ENCODE data around the gene GPR108.
"Not testable (repeated sequence)": the region's sequence is repeated elsewhere in the genome, so short reads cannot be mapped to it uniquely, and the experiment has no call there.

The GPR108 gene

DNA sequence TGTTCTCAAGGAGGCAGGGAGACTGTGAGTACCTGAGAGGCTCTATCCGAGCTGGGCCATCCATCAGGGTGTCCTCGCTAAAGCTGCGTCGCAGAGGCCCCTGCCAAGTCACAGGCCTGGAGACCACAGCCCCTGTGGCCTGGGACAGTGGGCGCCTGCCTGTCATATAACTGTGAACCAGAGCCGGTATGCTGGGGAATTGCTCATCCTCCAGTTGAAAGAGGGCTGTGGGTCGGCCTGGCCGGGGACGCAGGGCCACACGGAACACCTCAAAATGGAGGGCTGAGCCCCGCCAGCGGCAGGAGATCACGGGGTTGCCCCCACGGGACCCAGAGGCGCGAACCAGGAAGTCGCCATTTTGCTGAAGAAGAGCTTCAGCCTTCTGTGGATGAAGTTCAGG, 23.2 kb upstream of the GPR108 start:
- DNase-seq, result no peak

DNA sequence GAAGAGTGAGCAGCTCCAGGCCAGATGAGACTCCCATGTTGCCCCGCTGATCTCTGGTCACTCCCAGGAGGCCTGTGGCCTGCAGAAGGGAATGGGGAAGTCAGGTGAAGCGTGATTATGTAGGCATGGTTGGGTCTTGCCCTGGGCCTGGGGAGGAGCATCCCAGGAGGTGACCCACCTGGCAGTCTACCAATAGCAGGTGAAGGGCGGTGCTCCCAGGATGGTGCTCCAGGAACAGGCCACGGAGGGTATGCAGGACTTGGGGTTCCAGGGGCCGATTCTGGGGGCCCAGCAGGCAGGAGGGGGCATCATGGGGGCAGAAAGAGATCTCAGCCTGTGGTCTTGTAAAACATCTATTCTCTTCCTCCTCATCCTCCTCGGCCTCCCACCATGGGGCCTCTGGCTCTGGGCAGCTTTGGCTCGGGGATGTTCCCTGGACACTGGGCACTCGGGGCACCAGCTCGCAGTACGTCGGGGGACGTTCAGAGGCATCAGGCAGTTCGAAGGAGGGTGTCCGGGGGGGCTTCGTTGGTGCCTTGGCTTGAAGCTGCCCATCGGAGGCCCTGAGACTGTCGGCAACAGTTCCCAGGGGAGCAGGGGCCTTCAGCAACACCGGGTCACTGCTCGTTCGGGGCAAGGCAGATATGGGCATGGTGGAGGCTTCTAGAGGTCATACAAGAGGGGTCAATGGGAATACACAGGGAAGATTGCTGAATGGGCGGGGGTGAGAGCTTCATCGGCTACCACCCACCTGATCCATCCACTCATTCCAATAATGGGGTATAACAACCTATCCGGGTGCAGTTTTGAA, 17.5 kb upstream of the GPR108 start:
- no peak for DNase-seq

DNA sequence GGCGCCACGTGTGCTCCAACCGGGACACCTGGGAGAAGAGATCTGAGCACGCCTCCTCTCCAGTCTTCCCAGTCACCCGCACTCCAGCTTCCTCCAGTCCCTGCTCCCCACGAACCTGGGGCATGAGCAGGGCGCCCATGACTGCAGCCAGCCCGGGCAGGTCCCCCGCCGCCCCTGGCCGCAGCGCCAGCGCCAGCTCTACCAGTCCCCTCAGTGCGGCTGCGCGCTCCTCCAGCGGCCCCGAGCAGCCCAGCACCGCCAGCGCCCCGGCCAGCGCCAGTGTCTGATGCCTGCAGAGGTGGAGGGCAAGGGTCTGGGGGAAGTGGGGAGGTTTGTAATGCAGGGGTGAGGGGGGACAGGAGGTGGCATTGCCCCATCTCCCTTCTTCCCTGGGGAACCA, 16.8 kb upstream of the GPR108 start:
- DNase-seq, result no peak

DNA sequence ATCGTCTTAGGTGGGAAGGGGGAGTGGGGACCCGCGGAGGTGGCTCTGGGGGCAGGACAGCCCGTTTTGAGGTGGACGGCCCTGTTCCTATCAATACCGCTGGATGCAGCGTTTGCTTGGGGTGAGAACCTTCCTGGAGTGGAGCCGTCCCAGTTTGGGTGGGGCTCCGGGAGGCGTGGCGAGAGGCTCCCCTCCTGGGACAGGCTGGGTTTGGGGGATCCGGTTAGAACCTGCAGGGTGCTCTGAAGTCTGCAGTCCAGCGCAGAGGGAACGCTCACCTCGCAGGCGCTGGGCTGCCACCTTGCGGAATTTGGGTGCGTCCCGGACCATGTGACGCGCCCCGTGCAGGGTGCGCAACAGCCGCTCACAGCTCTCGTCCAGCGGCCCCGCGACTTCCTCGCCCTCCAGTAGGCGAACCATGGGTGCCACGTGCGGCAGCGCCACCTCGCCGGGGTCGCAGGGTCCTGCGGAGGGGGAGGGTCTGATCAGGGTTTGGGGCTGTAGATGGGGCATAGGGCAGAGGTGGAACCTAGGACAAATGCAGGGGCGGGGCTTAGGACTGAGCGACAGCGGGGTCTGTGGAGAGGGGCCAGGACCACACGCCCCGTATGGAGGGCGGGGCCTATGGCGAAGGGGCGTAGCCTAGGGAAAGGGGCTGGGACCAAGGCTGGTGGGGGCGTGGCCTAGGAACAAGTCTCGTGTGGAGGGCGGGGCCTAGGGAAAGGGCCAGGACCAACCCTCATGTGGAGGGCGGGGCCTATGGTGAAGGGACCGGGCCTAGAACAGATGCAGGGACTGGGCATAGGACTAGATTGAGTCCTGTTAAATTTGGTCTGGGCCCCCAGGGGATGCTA, 16.0 kb upstream of the GPR108 start:
- no peak for DNase-seq

DNA sequence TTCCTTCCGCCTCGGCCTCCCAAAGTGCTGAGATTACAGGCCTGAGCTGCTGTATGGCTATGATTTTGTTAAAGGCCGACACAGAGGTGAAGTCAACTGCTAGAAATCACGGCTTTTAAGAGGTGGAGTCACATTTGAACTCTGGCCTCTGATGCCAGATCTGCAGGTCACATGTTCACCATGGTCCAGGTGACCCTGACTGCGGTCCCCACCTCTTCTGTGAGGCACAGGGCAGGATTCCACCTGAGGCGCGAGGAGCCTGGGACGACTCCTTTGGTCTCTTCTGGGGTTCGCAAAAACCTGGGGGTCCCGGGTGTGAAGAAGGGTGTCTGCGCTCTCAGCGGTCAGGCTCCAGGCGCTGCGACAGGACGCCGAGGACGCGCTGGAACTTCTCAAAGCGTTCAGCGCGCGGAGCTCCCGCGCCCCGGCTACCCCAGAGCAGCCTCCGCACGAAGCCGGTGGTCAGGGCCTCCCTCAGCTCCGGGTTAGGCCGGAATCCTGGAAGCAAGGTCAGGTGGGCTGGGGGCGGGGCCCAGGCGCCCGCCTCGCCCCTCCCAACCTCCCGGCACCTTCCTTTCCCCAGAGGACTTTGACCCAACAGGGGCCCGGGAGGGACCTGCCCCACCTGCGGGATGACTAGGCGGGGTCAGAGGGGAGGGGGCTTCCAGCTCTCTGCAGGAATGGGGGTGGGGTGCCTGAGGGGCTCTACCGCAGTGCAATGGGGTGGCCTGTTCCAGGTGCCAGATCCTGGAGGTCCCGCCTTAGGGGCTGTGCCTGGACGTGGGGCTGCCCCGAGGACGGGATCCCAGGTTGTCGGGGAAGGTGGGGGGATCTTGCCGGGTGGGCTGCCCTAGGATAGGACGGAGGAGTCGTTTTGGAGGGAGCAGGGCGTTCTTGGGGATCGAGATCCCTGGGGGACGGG, 15.1 kb upstream of the GPR108 start:
- DNase-seq, result no peak

DNA sequence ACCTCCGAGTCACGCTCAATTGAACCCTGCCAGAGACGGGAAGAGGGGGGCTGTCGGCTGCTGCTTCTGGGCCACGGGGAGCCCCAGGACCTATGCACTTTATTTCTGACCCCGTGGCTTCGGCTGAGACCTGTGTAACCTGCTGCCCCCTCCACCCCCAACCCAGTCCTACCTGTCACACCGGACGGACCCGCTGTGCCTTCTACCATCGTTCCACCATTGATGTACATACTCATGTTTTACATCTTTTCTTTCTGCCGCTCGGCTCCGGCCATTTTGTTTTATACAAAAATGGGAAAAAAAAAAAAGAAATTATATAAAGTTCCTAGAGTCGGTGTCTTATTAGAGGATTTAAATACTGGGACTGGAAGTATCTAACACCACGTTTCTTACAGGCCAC, 13.8 kb upstream of the GPR108 start:
- no peak for DNase-seq

DNA sequence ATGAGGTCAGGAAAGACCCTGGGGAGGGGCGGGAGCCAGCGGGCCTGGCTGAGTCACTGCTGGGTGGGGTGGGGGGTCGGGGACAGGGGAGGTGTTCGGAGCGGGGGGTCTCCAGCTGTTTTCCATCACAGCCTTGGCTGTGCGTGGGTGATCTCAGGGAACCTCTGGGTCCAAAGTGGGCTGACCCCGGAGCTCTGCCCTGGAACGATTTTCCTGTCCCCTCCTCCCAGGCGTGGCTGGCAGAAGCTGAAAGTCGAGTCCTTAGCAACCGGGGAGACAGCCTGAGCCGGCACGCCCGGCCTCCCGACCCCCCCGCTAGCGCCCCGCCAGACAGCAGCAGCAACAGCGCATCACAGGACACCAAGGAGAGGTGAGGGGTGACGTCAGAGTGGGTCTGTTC, 12.7 kb upstream of the GPR108 start:
- no peak for DNase-seq

DNA sequence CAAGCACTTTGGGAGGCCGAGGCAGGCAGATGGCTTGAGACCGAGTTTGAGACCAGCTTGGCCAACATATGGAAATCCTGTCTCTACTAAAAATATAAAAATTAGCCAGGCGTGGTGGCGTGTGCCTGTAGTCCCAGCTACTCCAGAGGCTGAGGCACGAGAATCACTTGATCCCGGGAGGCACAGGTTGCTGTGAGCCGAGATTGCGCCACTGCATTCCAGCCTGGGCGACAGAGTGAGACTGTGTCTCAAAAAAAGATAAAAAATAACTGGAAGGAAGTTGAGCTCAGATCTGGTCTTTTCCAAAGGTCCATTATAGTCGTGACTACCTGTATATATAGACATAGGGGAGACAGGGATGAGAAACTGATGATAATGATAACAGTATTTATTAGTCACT, 11.2 kb upstream of the GPR108 start:
- not testable (repeated sequence) for DNase-seq

DNA sequence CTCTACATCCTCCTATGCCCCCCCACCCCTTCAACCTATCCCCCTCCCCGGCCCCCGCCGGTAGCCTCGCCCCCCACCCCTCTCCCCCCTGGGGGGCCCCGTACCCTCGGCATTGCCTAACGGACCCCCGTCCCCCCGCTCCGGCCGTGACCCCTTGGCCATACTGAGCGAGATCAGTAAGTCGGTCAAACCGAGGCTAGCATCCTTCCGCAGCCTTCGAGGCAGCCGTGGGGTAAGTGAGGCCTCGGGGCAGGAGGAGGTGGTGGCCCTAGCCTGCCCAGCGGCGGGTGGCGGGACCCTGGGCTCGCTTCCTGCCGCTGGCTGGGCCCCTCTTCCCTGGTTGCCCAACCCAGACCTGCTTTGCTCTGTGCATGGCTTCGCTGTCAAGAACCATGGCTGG, 8.6 kb upstream of the GPR108 start:
- DNase-seq, result no peak

DNA sequence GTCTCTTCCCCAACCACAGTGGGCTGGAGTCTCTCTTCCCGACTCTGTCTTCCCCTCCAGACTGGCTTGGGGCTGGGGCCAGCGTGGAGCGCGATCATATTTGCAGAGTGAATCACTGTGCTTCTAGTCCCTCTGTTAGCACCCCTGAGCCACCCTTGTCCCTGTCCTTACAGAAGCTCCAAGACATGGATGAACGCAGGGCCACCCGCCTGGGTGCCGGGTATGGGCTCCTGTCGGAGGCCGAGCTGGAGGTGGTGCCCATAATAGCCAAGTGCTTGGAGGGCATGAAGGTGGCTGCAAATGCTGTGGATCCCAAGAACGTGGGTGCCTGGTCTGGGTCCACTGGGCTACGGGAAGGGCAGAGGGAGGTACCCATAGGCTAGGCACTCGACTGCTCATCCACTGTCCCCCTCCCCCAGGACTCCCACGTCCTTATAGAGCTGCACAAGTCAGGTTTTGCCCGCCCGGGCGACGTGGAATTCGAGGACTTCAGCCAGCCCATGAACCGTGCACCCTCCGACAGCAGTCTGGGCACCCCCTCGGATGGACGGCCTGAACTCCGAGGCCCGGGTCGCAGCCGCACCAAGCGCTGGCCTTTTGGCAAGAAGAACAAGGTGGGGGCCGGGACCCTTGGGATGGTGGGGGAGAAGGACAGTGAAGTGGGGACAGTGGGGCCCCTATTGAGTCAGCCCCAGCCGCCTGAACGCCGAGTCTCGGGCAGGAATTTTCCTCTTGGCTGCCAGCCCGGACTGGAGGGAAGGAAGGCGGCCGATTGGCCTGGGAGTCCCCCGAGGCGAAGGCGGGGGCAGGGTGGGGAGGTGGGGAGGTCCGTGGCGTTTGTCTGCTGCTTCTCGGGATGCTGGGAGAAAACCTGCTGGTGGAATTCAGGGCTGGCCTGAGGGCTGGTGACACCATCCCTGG, 7.3 kb upstream of the GPR108 start:
- no peak for DNase-seq

DNA sequence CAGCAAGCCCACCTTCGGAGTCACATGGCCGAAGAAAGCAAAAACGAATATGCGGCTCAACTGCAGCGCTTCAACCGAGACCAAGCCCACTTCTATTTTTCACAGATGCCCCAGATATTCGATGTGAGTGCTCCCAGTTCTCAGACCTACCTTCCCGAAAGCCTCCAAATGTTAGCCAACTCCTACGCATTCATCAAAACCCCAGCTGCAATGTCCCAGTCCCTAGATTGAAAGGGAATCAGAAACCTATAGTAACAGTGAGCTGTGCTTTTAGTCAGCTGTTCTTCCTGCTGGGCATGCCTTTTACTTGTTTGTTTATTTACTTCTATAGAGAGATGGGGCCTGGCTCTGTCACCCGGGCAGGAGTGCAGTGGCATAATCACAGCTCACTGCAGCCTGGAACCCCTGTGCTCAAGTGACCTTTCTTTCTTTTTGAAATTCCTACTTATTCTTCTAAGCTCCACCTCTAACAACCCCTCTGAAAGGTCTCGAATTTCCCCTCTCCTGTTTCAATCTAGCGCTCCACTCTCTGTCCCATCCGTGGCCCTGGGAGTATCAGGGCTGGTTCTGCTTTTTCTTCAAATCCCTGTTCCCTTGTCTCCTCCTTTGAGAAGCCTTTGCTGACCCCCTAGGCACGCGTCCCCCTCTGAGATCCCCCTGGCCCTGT, 6.5 kb upstream of the GPR108 start:
- DNase-seq, result no peak

DNA sequence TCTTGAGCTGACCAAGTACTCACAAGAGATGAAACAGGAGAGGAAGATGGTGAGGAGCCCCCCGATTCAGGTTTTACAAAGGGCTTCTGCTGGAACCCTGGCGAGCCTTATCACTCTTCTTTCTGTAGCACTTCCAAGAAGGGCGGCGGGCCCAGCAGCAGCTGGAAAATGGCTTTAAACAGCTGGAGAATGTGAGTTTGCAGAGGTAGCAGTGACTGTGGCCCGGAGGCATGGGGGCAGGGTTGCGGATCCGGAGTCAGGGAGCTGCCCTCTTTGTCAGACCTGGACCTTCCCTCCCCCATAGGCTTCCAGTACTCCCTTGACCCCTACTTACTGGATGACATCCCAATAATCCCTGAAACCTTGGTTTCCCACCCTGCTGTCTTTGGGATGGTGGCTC, 5.7 kb upstream of the GPR108 start:
- DNase-seq, result no peak

DNA sequence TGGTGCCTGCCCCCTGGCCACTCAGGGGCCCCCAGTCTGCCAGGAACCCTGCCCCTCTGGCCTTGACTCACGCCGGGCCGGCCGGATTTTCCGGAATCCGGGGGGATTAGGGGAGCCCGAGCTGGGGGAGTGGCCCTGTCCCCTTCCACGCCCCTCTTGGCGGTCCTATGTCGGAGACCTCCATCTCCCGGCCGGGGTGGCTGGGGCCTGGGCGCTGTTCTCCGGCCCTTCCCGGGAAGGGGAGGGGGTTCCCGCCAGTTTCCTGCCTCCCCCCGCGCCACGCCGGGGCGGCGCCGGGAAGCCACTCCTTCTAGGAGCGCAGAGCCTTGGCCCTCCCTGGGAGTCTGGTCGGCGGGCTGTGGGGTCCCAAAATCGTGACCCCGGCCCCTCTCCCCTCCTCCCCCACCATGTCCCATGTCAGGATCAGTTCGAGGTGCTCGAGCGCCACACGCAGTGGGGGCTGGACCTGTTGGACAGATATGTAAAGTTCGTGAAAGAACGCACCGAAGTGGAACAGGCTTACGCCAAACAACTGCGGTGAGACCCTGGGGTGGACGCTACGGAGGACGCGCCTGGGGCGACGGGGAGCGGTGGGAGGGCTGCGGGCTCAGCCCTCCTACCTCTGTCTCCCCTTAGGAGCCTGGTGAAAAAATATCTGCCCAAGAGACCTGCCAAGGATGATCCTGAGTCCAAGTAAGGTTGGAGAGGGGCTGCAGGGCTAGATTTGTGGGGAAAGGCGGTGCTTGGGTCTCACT, 3.4 kb upstream of the GPR108 start:
- DNase-seq, result no peak

DNA sequence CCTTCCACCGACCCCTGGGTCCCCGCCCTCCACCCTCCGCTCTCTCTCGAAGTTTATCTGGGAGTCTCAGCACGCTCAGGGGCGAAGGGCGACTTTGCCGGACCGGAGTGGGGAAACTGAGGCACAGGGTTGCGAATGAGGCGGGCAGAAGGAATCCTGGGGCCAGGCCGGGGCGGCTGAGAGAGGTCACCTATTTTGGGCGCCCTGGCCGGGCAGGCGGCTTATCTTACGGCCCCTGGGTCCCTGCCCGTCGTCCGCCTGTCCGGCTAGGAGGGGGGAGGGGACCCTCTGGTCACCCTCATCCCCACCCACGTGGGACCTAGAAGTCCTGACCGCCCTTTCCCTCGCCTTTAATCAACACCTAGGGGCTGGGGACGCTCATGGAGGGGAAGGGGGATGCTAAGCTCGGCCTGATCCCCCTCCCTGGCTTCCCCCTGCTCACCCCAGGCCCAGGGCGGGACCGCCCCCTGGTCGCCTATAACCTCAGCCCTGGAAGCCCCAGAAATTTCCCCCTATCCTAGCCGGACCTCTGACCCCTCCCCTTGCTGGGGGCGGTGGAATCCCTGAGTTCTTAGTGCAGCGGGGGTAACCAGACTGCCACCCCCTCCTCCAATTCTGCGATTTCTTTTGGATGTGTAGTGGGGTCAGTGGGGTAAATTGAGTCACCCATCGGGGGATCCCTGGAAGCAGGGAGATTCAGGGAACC, 2.7 kb upstream of the GPR108 start:
- DNase-seq, result no peak

DNA sequence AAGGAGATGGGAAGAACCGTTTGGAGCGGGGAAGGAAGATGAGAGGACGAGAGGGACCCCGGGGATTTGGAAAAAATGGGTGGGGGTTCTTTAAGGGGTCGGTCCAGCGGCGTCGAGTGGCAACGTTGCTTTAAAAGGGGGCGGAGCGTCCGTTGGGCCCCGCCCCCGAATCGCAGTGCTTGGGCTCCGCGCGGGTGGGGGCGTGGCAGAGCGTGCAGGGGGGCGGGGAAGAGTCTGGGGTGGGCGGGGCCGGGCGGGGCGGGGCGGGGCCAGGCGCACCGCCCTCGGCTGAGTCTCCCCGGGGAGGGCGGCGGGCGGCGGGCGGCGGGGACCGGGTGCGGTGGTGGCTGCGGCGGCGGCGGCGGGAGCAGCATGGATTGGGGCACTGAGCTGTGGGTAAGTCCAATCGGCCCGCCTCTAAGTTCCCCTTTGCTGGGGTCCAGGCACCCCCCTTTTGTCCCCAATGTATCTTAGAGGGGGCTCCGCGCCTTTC, 2.1 kb upstream of the GPR108 start, which contains the start of gene TRIP10:
Gene TRIP10, plus strand, starts transcription at position 291 of the 493 bp plus-strand sequence. Its CDS starts 82 bp downstream, at position 373.
- peak; percentile 32 to 68 for DNase-seq

DNA sequence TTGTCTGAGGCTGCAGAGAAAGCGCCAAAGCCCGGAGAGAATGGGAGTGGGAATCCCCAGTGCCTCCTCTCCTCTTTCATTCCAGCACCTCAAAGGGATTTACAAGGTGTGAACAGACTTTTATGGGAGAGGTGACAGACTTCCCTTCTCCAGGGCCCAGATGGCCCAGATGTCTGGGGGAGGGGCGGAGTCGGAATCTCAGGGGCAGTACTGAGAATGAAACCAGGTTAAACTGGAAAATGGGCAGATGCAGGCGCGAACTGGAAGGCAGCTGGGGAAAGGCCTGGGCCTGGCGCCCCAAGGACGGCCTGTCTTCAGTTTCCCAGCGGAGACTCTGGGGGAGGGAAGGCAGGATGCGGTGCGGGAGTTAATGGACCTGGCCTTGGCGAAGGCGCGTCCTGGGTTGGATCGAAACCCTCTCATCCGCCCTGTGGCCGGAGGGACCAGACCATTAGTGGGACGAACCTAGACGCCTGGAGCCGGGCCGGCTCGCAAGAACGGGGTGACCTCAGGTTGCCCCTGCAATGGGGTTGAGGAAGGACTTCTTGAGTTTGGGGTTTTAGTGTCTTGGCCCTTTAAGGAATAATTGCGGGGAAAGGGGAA, 1.5 kb upstream of the GPR108 start:
- DNase-seq, result no peak

DNA sequence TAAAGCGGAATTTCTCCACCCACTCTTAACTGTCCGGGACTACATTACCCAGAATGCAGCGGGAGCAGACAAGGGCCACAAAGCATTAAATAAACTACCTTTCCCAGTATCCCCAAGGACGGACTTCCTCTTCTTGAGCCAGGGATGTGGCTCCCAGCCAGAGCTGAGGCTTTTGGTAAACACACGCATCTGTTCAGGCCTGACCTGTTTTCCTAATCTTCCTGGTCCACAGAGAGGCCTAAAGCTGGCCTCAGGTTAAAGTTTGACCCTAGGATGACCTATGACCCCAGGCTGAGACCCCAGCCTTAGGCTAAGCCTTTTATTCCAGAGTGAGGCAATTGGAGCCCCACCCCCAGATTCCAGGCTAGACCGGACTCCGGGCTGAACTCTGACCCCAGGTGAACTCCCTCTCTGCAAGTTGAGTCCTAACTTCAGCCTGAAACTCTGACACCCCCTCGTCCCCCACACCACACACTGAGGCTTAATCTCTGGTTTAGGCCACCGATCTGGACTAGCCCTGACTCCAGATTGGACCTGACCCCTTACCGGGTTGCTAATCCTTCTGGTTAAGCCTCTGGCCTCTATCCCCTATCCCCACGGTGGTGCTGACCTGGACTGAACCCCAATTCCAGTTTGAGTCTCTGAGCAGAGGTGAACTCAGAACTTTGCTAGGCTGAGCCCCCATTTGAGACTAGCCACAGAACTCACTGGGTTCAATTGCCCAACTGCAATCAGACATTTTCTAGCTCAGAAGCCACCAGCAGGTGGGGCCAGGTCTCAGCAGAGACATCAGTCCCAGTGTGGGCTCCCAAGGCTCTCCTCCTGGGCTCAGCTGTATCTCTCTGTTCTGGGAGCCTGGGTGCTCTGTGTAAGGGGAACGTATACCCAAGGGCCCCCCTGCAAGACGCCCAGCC, 750 bp upstream of the GPR108 start:
- peak; percentile 47 to 55 for DNase-seq

DNA sequence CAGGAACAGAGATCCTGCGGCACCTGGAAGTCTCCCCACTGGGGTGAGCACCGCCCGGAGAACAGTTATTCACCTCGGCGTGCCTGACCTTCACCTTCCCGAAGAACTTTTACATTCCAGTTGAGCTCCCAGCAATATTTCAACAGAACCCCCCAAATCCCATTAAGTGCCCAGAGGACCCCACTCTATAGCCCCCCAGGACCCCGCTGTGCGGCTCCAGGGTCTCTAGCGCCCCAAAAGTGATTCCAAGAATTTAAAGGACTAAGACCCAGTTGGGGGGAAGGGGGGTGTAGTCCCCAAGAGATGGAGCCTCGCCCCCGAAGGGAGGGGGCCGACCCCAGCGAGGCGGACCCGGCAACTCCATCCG, 480 bp downstream of the GPR108 start:
- no peak for DNase-seq
